ENCODE results near the gene GRB7. TPM values are rescaled to one million over a fixed set of nuclear protein-coding genes. Genes with fewer than 3 reads are reported as not detected.

The GRB7 gene
- total and polyA plus RNA-seq, 10 of the 15 experiments (the other 5 are each of a cell fraction or from before 2014, with no cell fraction given), result 0.05 to 0.34 (median 0.19) TPM; not detected in 4

DNA sequence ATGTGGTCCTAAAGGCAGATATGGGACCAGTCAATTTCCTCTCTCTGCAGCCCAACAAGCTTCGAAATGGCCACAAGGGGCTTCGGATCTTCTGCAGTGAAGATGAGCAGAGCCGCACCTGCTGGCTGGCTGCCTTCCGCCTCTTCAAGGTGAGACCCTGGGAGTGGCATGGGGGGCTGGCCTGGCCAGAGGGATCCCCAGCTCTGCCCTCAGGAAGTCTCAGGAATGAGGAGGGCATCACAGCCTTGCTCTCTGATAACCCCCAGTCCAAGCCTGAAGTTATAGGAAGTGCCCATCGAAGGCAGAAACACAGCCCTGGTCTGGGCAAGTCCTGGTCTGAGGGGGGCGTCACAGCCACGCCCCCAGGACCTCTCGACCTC, 7.1 kb downstream of the GRB7 start:
- no peak overlapping the region for H3K9ac ChIP-seq (ENCODE audit: control insufficient read depth, insufficient read depth, low read length)
- in situ Hi-C loops (cut with MboI), result no loop called here

More for the DNA sequence above, 7.1 kb downstream of the GRB7 start:
- Histone ChIP-seq H3K4me2 (ENCODE audit: control insufficient read depth, insufficient read depth) (no peak overlapping the region), H4K20me1 (ENCODE audit: control insufficient read depth, insufficient read depth) (no peaks in the 10 kb centered on the region), H3K27ac (ENCODE audit: control insufficient read depth, insufficient read depth) (no peak overlapping the region), H3K36me3 (ENCODE audit: control insufficient read depth in 2 of 2, insufficient read depth in 2 of 2, low read length in 1 of 2) (no peaks in the 10 kb centered on the region), H3K9me3 (replicated peaks; ENCODE audit: control insufficient read depth, insufficient read depth, low read length) (no peaks in the 10 kb centered on the region), H3K27me3 (replicated peaks in 1 of 2; ENCODE audit: control insufficient read depth in 2 of 2, insufficient read depth in 2 of 2, low read length in 1 of 2) (no peaks in the 10 kb centered on the region; a peak in 2 of 4 replicates), H3K4me3 (no peak overlapping the region), H3K4me1 (ENCODE audit: control insufficient read depth, insufficient read depth, low read length) (no peaks in the 10 kb centered on the region), H3K79me2 (ENCODE audit: control insufficient read depth, insufficient read depth, low read length) (no peaks in the 10 kb centered on the region), H2AFZ (ENCODE audit: control insufficient read depth, low read depth, low read length) (no peak overlapping the region)
- intact Hi-C loops (cut with micrococcal nuclease; ENCODE audit: unreplicated experiment), result no loop called here
- 31% methylated on average over 8 of the region's 8 CpGs for WGBS (ENCODE audit: insufficient coverage, insufficient replicate concordance, low lambda C conversion rate, missing lambda C conversion rate)
- 0 out of 3 replicates have a peak, but pooled peaks have one; percentile 23 for ATAC-seq
- ChIA-PET RAD21 (ENCODE audit: unreplicated experiment) (no interaction called here), POLR2A (interaction anchor here (0.6 kb wide), 1 partner anchor 59 kb away, joined by 4 read pairs; no protein-coding TSS in a partner anchor), SMC1A (ENCODE audit: uncharacterized antibody, unreplicated experiment) (interaction anchor here (0.6 to 1.6 kb wide), 2 partner anchors 13 to 48 kb away, joined by 3 to 4 read pairs; no protein-coding TSS in a partner anchor), CTCF (interaction anchor here (1.2 to 1.4 kb wide), 3 partner anchors 8 to 123 kb away, joined by 3 to 4 read pairs (median 3); no protein-coding TSS in a partner anchor)
- TF ChIP-seq, protein P1, sequence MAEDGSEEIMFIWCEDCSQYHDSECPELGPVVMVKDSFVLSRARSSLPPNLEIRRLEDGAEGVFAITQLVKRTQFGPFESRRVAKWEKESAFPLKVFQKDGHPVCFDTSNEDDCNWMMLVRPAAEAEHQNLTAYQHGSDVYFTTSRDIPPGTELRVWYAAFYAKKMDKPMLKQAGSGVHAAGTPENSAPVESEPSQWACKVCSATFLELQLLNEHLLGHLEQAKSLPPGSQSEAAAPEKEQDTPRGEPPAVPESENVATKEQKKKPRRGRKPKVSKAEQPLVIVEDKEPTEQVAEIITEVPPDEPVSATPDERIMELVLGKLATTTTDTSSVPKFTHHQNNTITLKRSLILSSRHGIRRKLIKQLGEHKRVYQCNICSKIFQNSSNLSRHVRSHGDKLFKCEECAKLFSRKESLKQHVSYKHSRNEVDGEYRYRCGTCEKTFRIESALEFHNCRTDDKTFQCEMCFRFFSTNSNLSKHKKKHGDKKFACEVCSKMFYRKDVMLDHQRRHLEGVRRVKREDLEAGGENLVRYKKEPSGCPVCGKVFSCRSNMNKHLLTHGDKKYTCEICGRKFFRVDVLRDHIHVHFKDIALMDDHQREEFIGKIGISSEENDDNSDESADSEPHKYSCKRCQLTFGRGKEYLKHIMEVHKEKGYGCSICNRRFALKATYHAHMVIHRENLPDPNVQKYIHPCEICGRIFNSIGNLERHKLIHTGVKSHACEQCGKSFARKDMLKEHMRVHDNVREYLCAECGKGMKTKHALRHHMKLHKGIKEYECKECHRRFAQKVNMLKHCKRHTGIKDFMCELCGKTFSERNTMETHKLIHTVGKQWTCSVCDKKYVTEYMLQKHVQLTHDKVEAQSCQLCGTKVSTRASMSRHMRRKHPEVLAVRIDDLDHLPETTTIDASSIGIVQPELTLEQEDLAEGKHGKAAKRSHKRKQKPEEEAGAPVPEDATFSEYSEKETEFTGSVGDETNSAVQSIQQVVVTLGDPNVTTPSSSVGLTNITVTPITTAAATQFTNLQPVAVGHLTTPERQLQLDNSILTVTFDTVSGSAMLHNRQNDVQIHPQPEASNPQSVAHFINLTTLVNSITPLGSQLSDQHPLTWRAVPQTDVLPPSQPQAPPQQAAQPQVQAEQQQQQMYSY (CRISPR knock-in tag; IDR thresholded peaks at IDR 0.05), result no peak
- TF ChIP-seq EZH2 (IDR thresholded peaks at IDR 0.05; ENCODE audit: borderline replicate concordance, control insufficient read depth, low read depth, low read length), result no peak
- TF ChIP-seq RFX5 (IDR thresholded peaks at IDR 0.05; ENCODE audit: low read depth, low read length), result no peak
- TF ChIP-seq CHD1 (IDR thresholded peaks at IDR 0.05; ENCODE audit: low read depth, low read length), result no peak
- no peak for FAIRE-seq
- DNase-seq (ENCODE audit: low read depth, low spot score), result no peak
- no TSS peak for BruUV-seq (replicated peaks)
